Erythroblast (primary cell): ENCODE measurements around the gene KRTAP13-4.

ENCODE experiments used
- GATA1 ChIP-seq: IDR thresholded peaks from 2 replicates; pipeline ENCODE4 v1.6.1; 2011; ENCODE audit warnings: low read depth, mild to moderate bottlenecking, control low read depth, low read length, moderate library complexity
- POLR2A ChIP-seq: IDR thresholded peaks from 2 replicates; pipeline ENCODE4 v1.6.1; 2011; ENCODE audit warnings: mild to moderate bottlenecking, low read length

- TF ChIP-seq POLR2A: no peak
- TF ChIP-seq GATA1: no peak
Observed at GRCh38 chr21:30437010-30437565, 7.1 kb downstream of the KRTAP13-4 start.
